Common myeloid progenitor, CD34-positive (primary cell): ENCODE results near the gene BRK1.
A peak's percentile ranks its signal among the peaks of the same experiment; 100 is the strongest.
"Not testable (repeated sequence)": the region's sequence is repeated elsewhere in the genome, so short reads cannot be mapped to it uniquely, and the experiment has no call there.

Experiments
- CTCF ChIA-PET: fragments of 350-600 bp; sonication (Branson Sonifier 250); formaldehyde crosslinking; loops from one replicate; lab custom pipeline; 2021; ENCODE audit warnings: antibody characterized with exemption; lab: Charles Lee
- POLR2A ChIA-PET: fragments of 350-600 bp; sonication (Branson Sonifier 250); formaldehyde crosslinking; loops from one replicate; lab custom pipeline; 2021; ENCODE audit warnings: antibody characterized with exemption; lab: Charles Lee
- DNase-seq, 3 donors: peaks; one replicate each; pipeline versions ENCODE4 v3.0.0 to v3.0.0-alpha.2; 2013
- H3K27ac ChIP-seq, 2 experiments: 1 replicate in 1 of 2; 2 replicates in 1 of 2; pipeline ENCODE4 v1.7.0; 2013; ENCODE audit warnings: inconsistent platforms in 2 of 2, low read length in 2 of 2, mild to moderate bottlenecking in 2 of 2, low read depth in 1 of 2, moderate library complexity in 1 of 2; ENCODE audit not compliant: severe bottlenecking in 2 of 2, insufficient read depth in 1 of 2, poor library complexity in 1 of 2
- H3K27me3 ChIP-seq, 5 experiments: replicated peaks in 2 of 5; 1 replicate in 3 of 5; 2 replicates in 2 of 5; pipeline versions ENCODE4 v1.6.1 to v1.7.0; 2013; ENCODE audit warnings: low read length in 4 of 5, mild to moderate bottlenecking in 2 of 5, moderate library complexity in 2 of 5, inconsistent platforms in 1 of 5; ENCODE audit not compliant: insufficient read depth in 5 of 5, control insufficient read depth in 4 of 5
- H3K36me3 ChIP-seq, 4 experiments: 1 replicate in 2 of 4; 2 replicates in 2 of 4; pipeline versions ENCODE4 v1.6.1 to v1.7.0; 2013; ENCODE audit warnings: low read length in 3 of 4, control low read depth in 1 of 4, mild to moderate bottlenecking in 1 of 4; ENCODE audit not compliant: control insufficient read depth in 4 of 4, insufficient read depth in 4 of 4
- H3K4me1 ChIP-seq, 4 experiments: 1 replicate in 3 of 4; 2 replicates in 1 of 4; pipeline versions ENCODE4 v1.6.1 to v1.7.1; 2013; ENCODE audit warnings: low read length in 3 of 4, mild to moderate bottlenecking in 3 of 4, control low read depth in 1 of 4, inconsistent platforms in 1 of 4, moderate library complexity in 1 of 4; ENCODE audit not compliant: control insufficient read depth in 4 of 4, insufficient read depth in 4 of 4; ENCODE audit errors: control extremely low read depth in 1 of 4
- H3K4me3 ChIP-seq, 7 experiments: 1 replicate in 4 of 7; 2 replicates in 3 of 7; pipeline versions ENCODE4 v1.5.1 to v1.7.0; 2013; ENCODE audit warnings: mild to moderate bottlenecking in 7 of 7, low read length in 6 of 7, moderate library complexity in 6 of 7, inconsistent platforms in 2 of 7, low read depth in 2 of 7, control low read depth in 1 of 7; ENCODE audit not compliant: insufficient read depth in 4 of 7, control insufficient read depth in 1 of 7; ENCODE audit errors: extremely low read depth in 1 of 7
- H3K9me3 ChIP-seq, 5 experiments: 1 replicate in 4 of 5; 2 replicates in 1 of 5; pipeline versions ENCODE4 v1.6.1 to v1.7.1; 2013; ENCODE audit warnings: low read length in 4 of 5, mild to moderate bottlenecking in 2 of 5, inconsistent platforms in 1 of 5, low read depth in 1 of 5, moderate library complexity in 1 of 5; ENCODE audit not compliant: control insufficient read depth in 4 of 5, insufficient read depth in 2 of 5; ENCODE audit errors: control extremely low read depth in 1 of 5
- WGBS: methylation state at CpG from one replicate; pipeline ENCODE4 v1.1.5; 2013; ENCODE audit not compliant: insufficient coverage; 5-methylcytosine and 5-hydroxymethylcytosine counted together

BRK1 gene

GRCh38 chr3:10164201-10164545, 48.7 kb downstream of the BRK1 start:
- H3K27me3 ChIP-seq, H3K36me3 ChIP-seq, POLR2A ChIA-PET, H3K27ac ChIP-seq, H3K9me3 ChIP-seq, DNase-seq: not testable (repeated sequence)
- Histone ChIP-seq H3K4me3 (peak overlapping the region in 4 of 7 experiments; percentile 74 to 94 (median 82)), H3K4me1 (peaks cover 0 to 27% (median 16%) of the 10 kb centered on the region in 4 experiments)
- CTCF ChIA-PET: interaction anchor here (1.0 to 1.9 kb wide), 12 partner anchors 9 to 90 kb away, joined by 3 to 6 read pairs (median 3); no protein-coding TSS in a partner anchor
- WGBS: 54% methylated on average over 6 of the region's 12 CpGs

GRCh38 chr3:10164546-10165393, 49.3 kb downstream of the BRK1 start, which contains the start of gene IRAK2:
TSS of gene IRAK2 (plus strand) at chr3:10164919. CDS start at chr3:10164955, 36 bp downstream.
- DNase-seq: peak; percentile 32 to 70 (median 57)
- H3K4me3 ChIP-seq: peak within 1 kb of the TSS; percentile 71 to 94 (median 75)
- POLR2A ChIA-PET: interaction anchor here (0.9 kb wide), 1 partner anchor 27 kb away, joined by 3 read pairs; no protein-coding TSS in a partner anchor
- no peaks in the 10 kb centered on the region for H3K27me3 ChIP-seq
- WGBS: under 1% methylated on average over 68 of the region's 76 CpGs
- no peak within 1 kb of the TSS for H3K27ac ChIP-seq
- peaks cover 1 to 8% (median 6%) of the 10 kb centered on the region in 5 experiments for H3K9me3 ChIP-seq
- CTCF ChIA-PET: interaction anchor here (1.0 to 1.9 kb wide), 11 partner anchors 9 to 44 kb away, joined by 3 to 9 read pairs (median 3); no protein-coding TSS in a partner anchor
- H3K36me3 ChIP-seq: no peaks in the 10 kb centered on the region
- H3K4me1 ChIP-seq: peaks cover 0 to 27% (median 16%) of the 10 kb centered on the region in 4 experiments

DNA sequence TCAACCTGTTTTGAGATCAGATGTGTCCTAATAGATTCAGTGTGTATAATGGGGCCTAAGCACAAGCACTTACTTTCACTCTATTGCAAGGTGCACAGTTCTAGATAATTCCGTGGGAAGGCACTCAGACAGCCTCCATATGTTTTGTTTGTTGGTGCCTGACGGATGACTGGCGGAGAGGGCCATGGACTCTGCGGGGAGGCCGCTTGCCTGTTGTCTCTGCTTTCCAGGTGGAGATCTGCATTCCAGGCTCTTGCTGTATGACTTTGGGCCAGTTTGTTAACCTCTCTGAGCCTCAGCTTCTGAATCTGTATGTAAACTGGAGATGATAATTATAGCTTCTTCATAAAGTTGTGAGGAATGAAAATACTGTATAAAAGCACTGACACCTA, 50.7 kb downstream of the BRK1 start:
- no peak overlapping the region for H3K4me3 ChIP-seq
- H3K27ac ChIP-seq: no peak overlapping the region
- POLR2A ChIA-PET: no interaction called here
- H3K27me3 ChIP-seq: no peaks in the 10 kb centered on the region
- peaks cover 1 to 8% (median 6%) of the 10 kb centered on the region in 5 experiments for H3K9me3 ChIP-seq
- peaks cover 0 to 19% (median 13%) of the 10 kb centered on the region in 4 experiments for H3K4me1 ChIP-seq
- 100% methylated on average over 5 of the region's 5 CpGs for WGBS
- DNase-seq: no peak
- CTCF ChIA-PET: interaction anchor here (0.8 to 1.9 kb wide), 3 partner anchors 28 to 60 kb away, joined by 3 to 6 read pairs (median 4); no protein-coding TSS in a partner anchor
- H3K36me3 ChIP-seq: no peaks in the 10 kb centered on the region

GRCh38 chr3:10169000-10169496, 53.6 kb downstream of the BRK1 start:
- WGBS: 90% methylated on average over 5 of the region's 8 CpGs
- no peak overlapping the region for H3K27ac ChIP-seq
- no peaks in the 10 kb centered on the region for H3K36me3 ChIP-seq
- H3K27me3 ChIP-seq: no peaks in the 10 kb centered on the region
- ChIA-PET CTCF (interaction anchor here (0.6 kb wide), 1 partner anchor 103 kb away, joined by 5 read pairs; no protein-coding TSS in a partner anchor), POLR2A (no interaction called here)
- DNase-seq: no peak
- no peak overlapping the region for H3K4me3 ChIP-seq
- H3K9me3 ChIP-seq: peaks cover 1 to 8% (median 6%) of the 10 kb centered on the region in 5 experiments
- peaks cover 0 to 19% (median 9%) of the 10 kb centered on the region in 4 experiments for H3K4me1 ChIP-seq

- peaks cover 1 to 8% (median 6%) of the 10 kb centered on the region in 5 experiments for H3K9me3 ChIP-seq
- H3K36me3 ChIP-seq: no peaks in the 10 kb centered on the region
- H3K27ac ChIP-seq: no peak overlapping the region
- WGBS: 95% methylated on average over 12 of the region's 13 CpGs
- H3K4me3 ChIP-seq: no peak overlapping the region
- ChIA-PET CTCF (interaction anchor here (0.8 to 1.5 kb wide), 3 partner anchors 15 to 120 kb away, joined by 3 read pairs; no protein-coding TSS in a partner anchor), POLR2A (no interaction called here)
- no peaks in the 10 kb centered on the region for H3K27me3 ChIP-seq
- DNase-seq: no peak
- peaks cover 0 to 10% (median 2%) of the 10 kb centered on the region in 4 experiments for H3K4me1 ChIP-seq
These were observed 55.5 kb downstream of the BRK1 start for GRCh38 chr3:10170915-10171478.

DNA sequence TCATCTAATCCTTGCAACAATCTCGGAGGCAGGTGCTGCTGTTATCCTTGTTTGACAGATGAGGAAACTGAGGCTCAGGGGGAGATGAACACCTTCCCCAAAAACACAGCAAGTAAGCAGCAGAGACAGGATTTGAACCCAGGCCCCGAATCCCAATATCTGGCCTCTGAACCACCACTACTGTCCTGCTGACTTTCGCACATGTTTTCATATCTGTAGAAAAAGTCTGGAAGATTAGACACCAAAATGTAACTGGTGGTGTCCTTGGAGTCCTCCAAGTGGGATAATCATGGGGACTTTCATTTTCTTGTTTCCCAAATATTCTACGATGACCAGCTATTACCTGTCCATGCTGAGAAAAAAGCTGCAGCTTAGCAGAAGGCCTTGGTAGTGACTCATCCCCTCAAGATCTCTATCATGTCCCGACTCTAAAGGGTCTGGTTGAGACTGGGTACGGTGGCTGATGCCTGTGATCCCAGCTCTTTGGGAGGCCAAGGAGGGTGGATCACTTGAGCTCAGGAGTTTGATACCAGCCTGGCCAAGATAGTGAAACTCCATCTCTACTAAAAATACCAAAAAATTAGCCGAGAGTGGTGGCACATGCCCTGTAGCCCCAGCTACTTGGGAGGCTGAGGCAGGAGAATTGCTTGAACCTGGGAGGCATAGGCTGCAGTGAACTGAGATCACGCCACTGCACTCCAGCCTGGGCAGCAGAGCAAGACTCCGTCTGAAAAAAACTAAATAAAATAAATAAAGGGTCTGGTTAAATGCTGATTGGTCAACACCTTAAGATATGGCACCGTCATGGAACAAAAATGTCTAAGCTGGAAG, 57.8 kb downstream of the BRK1 start:
- ChIA-PET CTCF (interaction anchor here (1.2 kb wide), 1 partner anchor 8 kb away, joined by 4 read pairs; the partner anchor contains the start of gene IRAK2), POLR2A (no interaction called here)
- no peaks in the 10 kb centered on the region for H3K27me3 ChIP-seq
- H3K9me3 ChIP-seq: peaks cover 1 to 7% (median 6%) of the 10 kb centered on the region in 5 experiments
- WGBS: 98% methylated on average over 8 of the region's 10 CpGs
- no peak for DNase-seq
- no peaks in the 10 kb centered on the region for H3K36me3 ChIP-seq
- no peak overlapping the region for H3K4me3 ChIP-seq
- peaks cover 0 to 10% (median 2%) of the 10 kb centered on the region in 4 experiments for H3K4me1 ChIP-seq
- no peak overlapping the region for H3K27ac ChIP-seq
